Heart right ventricle (tissue), 16 donors: ENCODE data around the gene FAIM2. TPM values are rescaled to one million over a fixed set of nuclear protein-coding genes. Genes with fewer than 3 reads are reported as not detected.

ENCODE experiments used
- ATAC-seq, 8 donors: fragments of 200-7000 bp; cut with Tn5 transposase; one replicate each; pipeline ENCODE4 v1.9.1; 2020; ENCODE audit warnings: mild to moderate bottlenecking in 8 of 8, moderate library complexity in 8 of 8, moderate number of reproducible peaks in 1 of 8
- DNase-seq, 2 donors: peaks; one replicate each; pipeline ENCODE4 v3.0.0-alpha.2; 2020
- H3K27ac ChIP-seq, 10 donors: fragments of 200-600 bp; sonication (generic) in 2 of 10; one replicate each; pipeline versions ENCODE4 v1.5.0 to v1.8.0; 2020 to 2022; ENCODE audit warnings: mild to moderate bottlenecking in 3 of 10
- H3K27me3 ChIP-seq, 7 donors: fragments of 200-600 bp; one replicate each; pipeline ENCODE4 v1.8.0; 2021 to 2022; ENCODE audit warnings: mild to moderate bottlenecking in 2 of 7
- H3K36me3 ChIP-seq, 9 donors: fragments of 200-600 bp; sonication (generic) in 1 of 9; one replicate each; pipeline versions ENCODE4 v1.5.0 to v1.8.0; 2020 to 2022; ENCODE audit warnings: mild to moderate bottlenecking in 2 of 9
- H3K4me1 ChIP-seq, 9 donors: fragments of 200-600 bp; sonication (generic) in 1 of 9; one replicate each; pipeline versions ENCODE4 v1.5.0 to v1.8.0; 2020 to 2022; ENCODE audit warnings: mild to moderate bottlenecking in 4 of 9
- H3K4me3 ChIP-seq, 10 donors: fragments of 200-600 bp; sonication (generic) in 2 of 10; one replicate each; pipeline versions ENCODE4 v1.5.0 to v1.8.0; 2020 to 2022; ENCODE audit warnings: mild to moderate bottlenecking in 7 of 10, moderate library complexity in 2 of 10
- H3K9me3 ChIP-seq, 11 donors: fragments of 200-600 bp in 10 of 11; sonication (generic) in 2 of 11; one replicate each; pipeline versions ENCODE4 v1.5.0 to v1.8.0; 2013 to 2022; ENCODE audit warnings: mild to moderate bottlenecking in 2 of 11, control low read depth in 1 of 11, moderate library complexity in 1 of 11
- CTCF ChIP-seq, 9 donors: fragments of 200-600 bp; sonication (generic) in 2 of 9; IDR thresholded peaks; one replicate each; pipeline versions ENCODE4 v1.5.0 to v1.8.0; 2021 to 2022; ENCODE audit warnings: antibody characterized with exemption in 9 of 9, mild to moderate bottlenecking in 5 of 9, moderate library complexity in 1 of 9
- WGBS, 2 donors: extraction: QIAGEN DNeasy Blood & Tissue Kit; methylation state at CpG; one replicate each; pipeline ENCODE4 v1.1.7; 2013; ENCODE audit warnings: inconsistent platforms in 1 of 2; 5-methylcytosine and 5-hydroxymethylcytosine counted together
- intact Hi-C, 10 donors: fragments of 100-400 bp; cut with DNase I; formaldehyde crosslinking; loops; one replicate each; pipeline versions ENCODE4 v1.11.1 to v1.14.2; 2022
- polyA plus RNA-seq, 2 donors: library from polyadenylated mRNA; stranded (reverse); fragments of 200-250 nt; gene quantifications; one replicate each; pipeline ENCODE4 v1.2.3, GENCODE V29; 2013
- total RNA-seq, 10 donors: library from RNA; stranded (reverse); fragmentation: NEBNext Ultra II Directional in 3 of 10; extraction: Animal tissue kit (Norgen Biotek cat#: 25700) in 3 of 10; gene quantifications; one replicate each; pipeline versions ENCODE4 v1.2.1 to v1.2.4, GENCODE V29; 2021 to 2023
- donor health status: Arrhythmogenic right ventricular cardiomyopathy.
- donor health status: ischemic (EF 13 %, LVEDD 7.1; RV severe dilation, severe dysfunction).
- donor health status: healthy with polysubstance abuse.
- donor health status: DM: no; HTN: yes; CAD: no.
- donor health status: DM: no; HTN: no; CAD: no.
- donor health status: ischemic (EF 25% LVEDD 6.9; RV normal size, moderate dysfunction).
- donor health status: ischemic (EF 25% LVEDD 5.7; RV mildly dilated, moderate dysfunction).
- donor health status: healthy.
- donor health status: DM: yes; HTN: yes; CAD: no.
- donor health status: Ischemic cardiomyopathy.
- donor health status: ischemic (EF 35%, LVEDD 5.7; RV mildly dilated, moderate dysfunction).
- donor health status: nonischemic (EF 11% LVEDD 7.7; RV severe dilation, severe dysfunction).
- donor health status: DM: yes; HTN: yes; CAD: no.
- donor health status: PGD.
- donor health status: ischemic (EF 29% LVEDD 5.4; RV normal size, mild dysfunction).
- donor health status: nonischemic (EF 23%, LVEDD 6.1; RV moderate dilation, normal function).

Gene FAIM2
- total and polyA plus RNA-seq, 12 donors = 1.2 to 15.0 (median 3.5) TPM

- H3K27me3 ChIP-seq = peaks cover 0 to 51% (median 27%) of the 10 kb centered on the region in 7 donors
These were observed 2.1 kb upstream of the FAIM2 start for GRCh38 chr12:49905718-49906314.

DNA sequence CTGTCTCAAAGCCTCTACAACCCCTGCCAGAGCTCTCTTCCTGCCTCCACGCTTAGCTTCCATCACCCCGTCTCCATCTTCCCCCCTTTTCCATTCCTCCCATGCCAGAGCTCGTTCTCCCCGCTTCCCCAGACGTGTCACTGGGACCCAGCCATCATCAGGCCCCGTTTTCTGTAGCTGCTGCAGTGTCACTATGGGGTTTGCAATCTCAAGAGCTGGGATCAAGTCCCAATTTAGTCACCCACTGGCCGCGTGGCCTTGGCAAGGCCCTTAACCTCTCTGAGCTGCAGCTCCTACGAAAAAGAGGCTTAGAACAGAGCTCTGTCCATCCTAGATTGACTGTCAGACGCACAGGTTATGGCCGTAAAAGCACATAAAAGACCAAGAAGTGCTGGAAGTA is 901 bp upstream of the FAIM2 start:
- WGBS, 2 donors = 75 to 86% methylated on average over 11 of the region's 11 CpGs
- H3K9me3 ChIP-seq = no peaks in the 10 kb centered on the region
- peak overlapping the region in 5 of 10 donors; percentile 3 to 56 (median 45) for H3K27ac ChIP-seq
- peaks cover 0 to 50% (median 30%) of the 10 kb centered on the region in 7 donors for H3K27me3 ChIP-seq
- no peak overlapping the region for H3K4me3 ChIP-seq
- ATAC-seq (no peak), DNase-seq (no peak)
- peaks cover 0 to 14% (median 10%) of the 10 kb centered on the region in 9 donors for H3K4me1 ChIP-seq
- TF ChIP-seq CTCF (IDR thresholded peaks at IDR 0.05) = no peak
- H3K36me3 ChIP-seq = no peaks in the 10 kb centered on the region
- intact Hi-C loops = no loop called here

More at GRCh38 chr12:49905718-49906314, 2.1 kb upstream of the FAIM2 start:
- DNase-seq (no peak), ATAC-seq (no peak)
- Histone ChIP-seq H3K9me3 (no peaks in the 10 kb centered on the region), H3K4me3 (no peak overlapping the region), H3K4me1 (peaks cover 0 to 14% (median 10%) of the 10 kb centered on the region in 9 donors), H3K36me3 (no peaks in the 10 kb centered on the region), H3K27ac (no peak overlapping the region)
- intact Hi-C loops = no loop called here
- TF ChIP-seq CTCF (IDR thresholded peaks at IDR 0.05) = no peak
- WGBS, 2 donors = 97% methylated on average over 7 of the region's 7 CpGs

DNA sequence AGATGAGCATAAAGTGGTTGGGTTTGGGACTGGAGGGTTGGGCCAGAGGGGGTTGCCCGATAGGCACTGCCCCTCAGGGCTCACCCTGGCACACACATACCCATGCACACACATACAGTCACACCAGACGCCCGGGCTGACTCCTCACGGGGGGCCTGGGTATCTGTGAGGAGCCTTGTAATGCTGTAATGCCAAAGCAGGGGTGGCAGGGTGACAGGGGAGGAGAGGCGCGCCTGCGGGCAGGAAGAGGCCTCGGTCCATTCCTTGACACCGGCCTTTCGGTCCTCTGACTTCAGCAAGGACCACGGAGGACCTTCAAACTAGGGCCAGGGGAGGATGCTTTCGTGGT is 375 bp downstream of the FAIM2 start:
- no peak for DNase-seq
- Histone ChIP-seq H3K27ac (peak overlapping the region in 7 of 10 donors; percentile 15 to 56 (median 44)), H3K9me3 (no peaks in the 10 kb centered on the region), H3K4me1 (peaks cover 0 to 14% (median 10%) of the 10 kb centered on the region in 9 donors), H3K36me3 (no peaks in the 10 kb centered on the region), H3K4me3 (peak overlapping the region; percentile 11 to 52 (median 40)), H3K27me3 (peaks cover 0 to 47% (median 31%) of the 10 kb centered on the region in 7 donors)
- peak in 1 of 8 donors; percentile 26 for ATAC-seq
- TF ChIP-seq CTCF (IDR thresholded peaks at IDR 0.05) = no peak
- intact Hi-C loops = no loop called here
- WGBS, 2 donors = 51 to 54% methylated on average over 12 of the region's 12 CpGs

GRCh38 chr12:49902399-49903350 is 1.0 kb downstream of the FAIM2 start:
- H3K9me3 ChIP-seq = no peaks in the 10 kb centered on the region
- ATAC-seq (peak in 6 of 8 donors; percentile 14 to 56 (median 31)), DNase-seq (no peak)
- H3K36me3 ChIP-seq = no peaks in the 10 kb centered on the region
- peak overlapping the region in 5 of 10 donors; percentile 15 to 55 (median 31) for H3K27ac ChIP-seq
- TF ChIP-seq CTCF (IDR thresholded peaks at IDR 0.05) = no peak
- peaks cover 0 to 47% (median 34%) of the 10 kb centered on the region in 7 donors for H3K27me3 ChIP-seq
- H3K4me3 ChIP-seq = peak overlapping the region in 7 of 10 donors; percentile 11 to 52 (median 44)
- peaks cover 0 to 14% (median 10%) of the 10 kb centered on the region in 9 donors for H3K4me1 ChIP-seq
- intact Hi-C loops = no loop called here
- WGBS, 2 donors = 76 to 80% methylated on average over 16 of the region's 16 CpGs
